ENCODE measurements around the gene CDC42EP5. TPM values are rescaled to one million over a fixed set of nuclear protein-coding genes. Genes with fewer than 3 reads are reported as not detected.
"Not testable (repeated sequence)": the region's sequence is repeated elsewhere in the genome, so short reads cannot be mapped to it uniquely, and the experiment has no call there.

CDC42EP5 gene
- total RNA-seq, 3 donors from 2014 or later (not counting 1 experiment from before 2014, with no cell fraction given) = not detected

DNA sequence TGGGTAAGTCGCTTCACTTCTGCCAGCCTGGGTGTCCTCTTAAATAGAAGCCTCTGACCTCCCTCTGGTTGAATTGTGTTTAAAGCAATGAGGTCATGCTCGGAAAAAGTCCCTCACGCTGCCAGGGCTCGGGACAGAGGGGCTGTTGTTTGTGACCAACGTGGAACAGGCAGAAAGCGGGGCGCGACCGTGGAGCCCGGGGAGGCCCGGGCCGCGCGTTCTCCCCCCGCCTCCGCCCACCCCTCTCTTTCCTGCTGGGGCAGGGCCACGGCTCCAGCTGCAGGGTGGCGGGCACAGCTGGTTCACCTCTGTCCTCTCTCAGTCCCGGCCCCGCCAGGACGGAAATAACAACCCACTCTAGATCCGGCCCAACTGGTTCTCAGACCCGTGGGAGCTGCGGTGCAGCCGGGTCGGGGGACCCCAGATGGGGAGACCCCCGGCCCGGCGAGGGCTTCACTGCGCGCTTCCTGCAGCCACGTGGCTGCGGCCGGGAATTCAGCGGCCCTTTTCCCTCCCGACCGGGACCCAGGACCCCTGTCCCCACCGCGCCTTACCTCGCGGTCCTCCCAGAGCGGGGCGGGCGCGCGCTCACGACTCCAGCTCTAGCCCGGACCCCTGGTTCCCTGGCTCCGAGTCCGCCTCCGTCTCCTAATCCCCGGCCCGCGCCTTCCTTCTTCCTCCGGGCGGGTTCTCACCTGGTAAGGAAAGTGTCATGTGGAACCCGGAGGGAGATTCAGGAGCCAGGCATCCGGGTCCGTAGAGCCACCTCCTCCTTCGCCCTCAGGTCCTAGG, 1.9 kb downstream of the CDC42EP5 start:
- Mint-ChIP-seq H3K4me1 (peaks cover 0 to 25% of the 10 kb centered on the region in 2 donors), H3K9me3 (no peaks in the 10 kb centered on the region), H3K27ac (peak overlapping the region in 1 of 2 donors; percentile 55), H3K36me3 (no peaks in the 10 kb centered on the region), H3K27me3 (ENCODE audit: low read depth in 2 of 2) (peaks cover 31 to 45% of the 10 kb centered on the region in 2 donors), H3K4me3 (no peak overlapping the region)
- H3K9me3 ChIP-seq (ENCODE audit: control insufficient read depth, insufficient read depth, low read length) = no peaks in the 10 kb centered on the region
- WGBS (ENCODE audit: insufficient coverage) = 3% methylated on average over 59 of the region's 60 CpGs
- no peaks in the 10 kb centered on the region for H3K36me3 ChIP-seq (ENCODE audit: control insufficient read depth, insufficient read depth, low read length)
- TF ChIP-seq, protein P1, sequence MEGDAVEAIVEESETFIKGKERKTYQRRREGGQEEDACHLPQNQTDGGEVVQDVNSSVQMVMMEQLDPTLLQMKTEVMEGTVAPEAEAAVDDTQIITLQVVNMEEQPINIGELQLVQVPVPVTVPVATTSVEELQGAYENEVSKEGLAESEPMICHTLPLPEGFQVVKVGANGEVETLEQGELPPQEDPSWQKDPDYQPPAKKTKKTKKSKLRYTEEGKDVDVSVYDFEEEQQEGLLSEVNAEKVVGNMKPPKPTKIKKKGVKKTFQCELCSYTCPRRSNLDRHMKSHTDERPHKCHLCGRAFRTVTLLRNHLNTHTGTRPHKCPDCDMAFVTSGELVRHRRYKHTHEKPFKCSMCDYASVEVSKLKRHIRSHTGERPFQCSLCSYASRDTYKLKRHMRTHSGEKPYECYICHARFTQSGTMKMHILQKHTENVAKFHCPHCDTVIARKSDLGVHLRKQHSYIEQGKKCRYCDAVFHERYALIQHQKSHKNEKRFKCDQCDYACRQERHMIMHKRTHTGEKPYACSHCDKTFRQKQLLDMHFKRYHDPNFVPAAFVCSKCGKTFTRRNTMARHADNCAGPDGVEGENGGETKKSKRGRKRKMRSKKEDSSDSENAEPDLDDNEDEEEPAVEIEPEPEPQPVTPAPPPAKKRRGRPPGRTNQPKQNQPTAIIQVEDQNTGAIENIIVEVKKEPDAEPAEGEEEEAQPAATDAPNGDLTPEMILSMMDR (IDR thresholded peaks at IDR 0.05) = no peak
- peaks cover 17% of the 10 kb centered on the region for H3K4me1 ChIP-seq (ENCODE audit: control insufficient read depth, insufficient read depth, low read length)
- no peak overlapping the region for H3K4me3 ChIP-seq (ENCODE audit: low read length)
- ATAC-seq = peak in 2 of 3 donors; percentile 55 to 74
- H3K27me3 ChIP-seq (ENCODE audit: control insufficient read depth, insufficient read depth, low read length) = peaks cover 28% of the 10 kb centered on the region
- intact Hi-C loops (cut with micrococcal nuclease) = loop anchor here (10.0 kb wide), 1 partner anchor 364 kb away; the partner anchor contains the start of gene KIR2DS4
- H3K27ac ChIP-seq (ENCODE audit: low read length) = no peak overlapping the region
- DNase-seq = peak in 1 of 2 donors; percentile 27

DNA sequence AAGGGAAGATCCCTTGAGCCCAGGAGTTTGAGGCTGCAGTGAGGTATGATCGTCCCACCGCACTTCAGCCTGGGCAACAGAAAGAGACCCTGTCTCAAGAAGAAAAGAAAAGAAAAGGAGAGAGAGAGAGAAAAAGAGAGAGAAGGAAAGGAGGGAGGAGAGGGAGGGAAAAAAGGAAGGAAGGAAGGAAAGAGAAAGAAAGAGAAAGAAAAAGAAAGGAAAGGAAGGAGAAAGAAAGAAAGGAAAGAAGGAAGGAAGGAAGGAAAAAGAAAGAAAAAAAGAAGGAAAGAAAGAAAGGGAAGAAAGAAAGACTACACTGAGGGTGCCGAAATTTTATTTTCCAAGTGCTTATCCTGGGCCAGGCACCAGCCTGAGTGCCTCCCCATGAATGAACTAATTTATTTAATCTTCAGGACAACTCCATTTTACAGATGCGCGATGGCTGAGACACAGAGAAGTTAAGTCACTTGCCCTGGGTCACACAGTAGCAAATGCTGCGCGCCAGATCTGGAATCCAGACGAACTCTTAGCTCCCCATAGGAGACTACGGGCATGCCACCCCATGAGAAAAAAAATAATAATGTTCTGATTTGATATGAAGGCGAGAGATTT, 2.7 kb downstream of the CDC42EP5 start:
- H3K4me3 ChIP-seq (ENCODE audit: low read length) = no peak overlapping the region
- H3K27ac ChIP-seq (ENCODE audit: low read length) = no peak overlapping the region
- peaks cover 28% of the 10 kb centered on the region for H3K27me3 ChIP-seq (ENCODE audit: control insufficient read depth, insufficient read depth, low read length)
- Mint-ChIP-seq H3K4me1 (peaks cover 0 to 25% of the 10 kb centered on the region in 2 donors), H3K9me3 (no peaks in the 10 kb centered on the region), H3K4me3 (no peak overlapping the region), H3K27ac (peak overlapping the region in 1 of 2 donors; percentile 55), H3K27me3 (ENCODE audit: low read depth in 2 of 2) (peaks cover 31 to 45% of the 10 kb centered on the region in 2 donors), H3K36me3 (no peaks in the 10 kb centered on the region)
- TF ChIP-seq, protein P1 (IDR thresholded peaks at IDR 0.05) = no peak
- peaks cover 17% of the 10 kb centered on the region for H3K4me1 ChIP-seq (ENCODE audit: control insufficient read depth, insufficient read depth, low read length)
- DNase-seq (no peak), ATAC-seq (no peak)
- no peaks in the 10 kb centered on the region for H3K9me3 ChIP-seq (ENCODE audit: control insufficient read depth, insufficient read depth, low read length)
- WGBS (ENCODE audit: insufficient coverage) = 81% methylated on average over 10 of the region's 10 CpGs
- intact Hi-C loops (cut with micrococcal nuclease) = loop anchor here (10.0 kb wide), 1 partner anchor 364 kb away; the partner anchor contains the start of gene KIR2DS4
- H3K36me3 ChIP-seq (ENCODE audit: control insufficient read depth, insufficient read depth, low read length) = no peaks in the 10 kb centered on the region

DNA sequence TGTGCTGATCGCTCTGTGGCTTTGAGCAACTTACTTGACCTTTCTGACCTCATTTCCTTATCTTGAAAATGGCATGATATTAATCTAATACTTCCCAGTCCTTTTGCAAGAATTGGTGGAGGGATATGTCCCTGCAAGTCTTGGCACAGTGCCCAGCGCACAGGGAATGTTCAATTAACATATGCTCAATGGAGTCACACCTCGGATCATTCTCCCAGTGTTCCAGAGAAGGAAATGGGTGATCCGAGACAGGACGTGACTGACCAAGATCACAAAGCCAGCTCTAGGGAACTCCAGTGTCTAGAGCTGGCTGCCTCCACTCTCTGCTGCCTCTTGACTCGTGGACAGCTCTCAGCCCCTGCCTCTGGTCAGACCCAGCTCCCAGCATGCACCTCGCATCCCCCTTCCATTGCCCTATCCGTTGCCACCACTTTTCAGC, 3.6 kb downstream of the CDC42EP5 start:
- DNase-seq (no peak), ATAC-seq (no peak)
- H3K4me3 ChIP-seq (ENCODE audit: low read length) = no peak overlapping the region
- H3K4me1 Mint-ChIP-seq = peaks cover 0 to 30% of the 10 kb centered on the region in 2 donors
- H3K9me3 ChIP-seq (ENCODE audit: control insufficient read depth, insufficient read depth, low read length) = no peaks in the 10 kb centered on the region
- no peaks in the 10 kb centered on the region for H3K36me3 ChIP-seq (ENCODE audit: control insufficient read depth, insufficient read depth, low read length)
- peaks cover 22% of the 10 kb centered on the region for H3K4me1 ChIP-seq (ENCODE audit: control insufficient read depth, insufficient read depth, low read length)
- peaks cover 28% of the 10 kb centered on the region for H3K27me3 ChIP-seq (ENCODE audit: control insufficient read depth, insufficient read depth, low read length)
- H3K27ac Mint-ChIP-seq = no peak overlapping the region
- H3K9me3 Mint-ChIP-seq = no peaks in the 10 kb centered on the region
- WGBS (ENCODE audit: insufficient coverage) = 87% methylated on average over 8 of the region's 8 CpGs
- H3K27ac ChIP-seq (ENCODE audit: low read length) = no peak overlapping the region
- TF ChIP-seq, protein P1 (IDR thresholded peaks at IDR 0.05) = no peak
- intact Hi-C loops (cut with micrococcal nuclease) = no loop called here
- H3K36me3 Mint-ChIP-seq = no peaks in the 10 kb centered on the region
- peaks cover 31 to 40% of the 10 kb centered on the region in 2 donors for H3K27me3 Mint-ChIP-seq (ENCODE audit: low read depth in 2 of 2)
- H3K4me3 Mint-ChIP-seq = no peak overlapping the region

DNA sequence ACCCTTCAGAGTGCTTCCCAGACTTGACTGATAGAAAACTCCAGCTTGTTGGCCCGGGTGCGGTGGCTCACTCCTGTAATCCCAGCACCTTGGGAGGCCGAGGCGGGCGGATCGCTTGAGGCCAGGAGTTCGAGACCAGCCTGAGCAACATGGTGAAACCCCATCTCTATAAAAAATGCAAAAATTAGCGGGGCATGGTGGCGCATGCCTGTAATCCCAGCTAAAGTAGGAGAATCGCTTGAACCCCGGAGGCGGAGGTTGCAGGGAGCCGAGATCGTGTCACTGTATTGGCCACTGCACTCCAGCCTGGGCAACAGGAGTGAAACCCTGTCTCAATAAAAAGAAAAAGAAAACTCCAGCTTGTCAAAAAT, 7.0 kb downstream of the CDC42EP5 start:
- H3K27ac ChIP-seq (ENCODE audit: low read length); H3K9me3 Mint-ChIP-seq; intact Hi-C loops (cut with micrococcal nuclease); DNase-seq; ATAC-seq; H3K9me3 ChIP-seq (ENCODE audit: control insufficient read depth, insufficient read depth, low read length); H3K4me3 ChIP-seq (ENCODE audit: low read length); H3K36me3 Mint-ChIP-seq; H3K36me3 ChIP-seq (ENCODE audit: control insufficient read depth, insufficient read depth, low read length): not testable (repeated sequence)
- peak overlapping the region; percentile 75 for H3K4me3 Mint-ChIP-seq
- WGBS (ENCODE audit: insufficient coverage) = 95% methylated on average over 14 of the region's 14 CpGs
- peak overlapping the region in 1 of 2 donors; percentile 21 for H3K27ac Mint-ChIP-seq
- H3K4me1 Mint-ChIP-seq = peaks cover 18 to 41% of the 10 kb centered on the region in 2 donors
- peaks cover 24 to 25% of the 10 kb centered on the region in 2 donors for H3K27me3 Mint-ChIP-seq (ENCODE audit: low read depth in 2 of 2)
- Histone ChIP-seq H3K27me3 (ENCODE audit: control insufficient read depth, insufficient read depth, low read length) (peaks cover 17% of the 10 kb centered on the region), H3K4me1 (ENCODE audit: control insufficient read depth, insufficient read depth, low read length) (peaks cover 36% of the 10 kb centered on the region)
